Activated naive CD8-positive, alpha-beta T cell treated with anti-CD3 and anti-CD28 coated beads, Interleukin-2, amount 10 ng/mL, durations not matched to agents 7 days and 5 days (primary cell): ENCODE data around the gene TRPM7. TPM values are rescaled to one million over a fixed set of nuclear protein-coding genes. Genes with fewer than 3 reads are reported as not detected.
"Not testable (repeated sequence)": the region's sequence is repeated elsewhere in the genome, so short reads cannot be mapped to it uniquely, and the experiment has no call there.

Experiments used
- ATAC-seq: fragments of 150-1000 bp; cut with Tn5 transposase; one replicate; pipeline ENCODE4 v1.10.0; 2021; ENCODE audit warnings: low read depth, moderate library complexity
- POLR2A ChIA-PET: fragments of 350-600 bp; sonication (Branson Sonifier 250); formaldehyde crosslinking; loops from one replicate; lab custom pipeline; 2021; ENCODE audit warnings: antibody characterized with exemption; lab: Charles Lee
- DNase-seq: peaks from one replicate; pipeline ENCODE4 v3.0.0; 2021
- H3K27ac Mint-ChIP-seq: one replicate; pipeline ENCODE4 v1.8.0; 2022; ENCODE audit warnings: mild to moderate bottlenecking, mixed read lengths
- H3K27me3 Mint-ChIP-seq: one replicate; pipeline ENCODE4 v1.8.0; 2022; ENCODE audit warnings: mild to moderate bottlenecking, moderate library complexity, mixed read lengths
- H3K36me3 Mint-ChIP-seq: one replicate; pipeline ENCODE4 v1.8.0; 2021; ENCODE audit warnings: mild to moderate bottlenecking, mixed read lengths
- H3K4me1 Mint-ChIP-seq: one replicate; pipeline ENCODE4 v1.8.0; 2021; ENCODE audit warnings: mixed read lengths
- H3K4me3 Mint-ChIP-seq: one replicate; pipeline ENCODE4 v1.8.0; 2022; ENCODE audit warnings: mild to moderate bottlenecking, moderate library complexity, mixed read lengths
- H3K9me3 Mint-ChIP-seq: one replicate; pipeline ENCODE4 v1.8.0; 2021; ENCODE audit warnings: mixed read lengths
- total RNA-seq, 2 experiments: library from RNA; stranded (reverse); gene quantifications; one replicate each; pipeline ENCODE4 v1.2.3, GENCODE V29; 2021

The TRPM7 gene
- total RNA-seq, 2 experiments from 2014 or later = 47.0 to 51.5 TPM

DNA sequence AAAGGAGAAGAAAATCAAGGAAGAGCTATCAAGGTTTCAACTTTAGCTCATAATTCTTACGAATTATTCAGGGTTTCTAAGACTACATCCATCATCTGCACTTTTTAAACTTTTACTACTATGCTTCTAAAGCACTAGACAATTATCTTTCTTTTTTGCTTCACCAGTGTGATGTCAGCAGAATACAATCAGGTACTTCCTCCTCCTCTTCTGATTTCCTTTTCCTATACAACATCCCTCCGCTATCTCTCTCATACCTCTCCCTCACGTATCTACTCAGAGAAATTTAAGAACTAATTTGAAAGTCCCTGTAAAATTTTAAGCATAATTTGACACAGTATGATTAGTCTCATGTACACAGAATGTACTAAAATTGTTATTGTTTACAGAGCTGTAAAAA lies 92.8 kb downstream of the TRPM7 start:
- Mint-ChIP-seq H3K36me3 (peaks cover 28% of the 10 kb centered on the region), H3K4me1 (peaks cover 2% of the 10 kb centered on the region), H3K27ac (no peak overlapping the region), H3K27me3 (no peaks in the 10 kb centered on the region), H3K4me3 (no peak overlapping the region), H3K9me3 (no peaks in the 10 kb centered on the region)
- POLR2A ChIA-PET = no interaction called here
- no peak for ATAC-seq
- no peak for DNase-seq

DNA sequence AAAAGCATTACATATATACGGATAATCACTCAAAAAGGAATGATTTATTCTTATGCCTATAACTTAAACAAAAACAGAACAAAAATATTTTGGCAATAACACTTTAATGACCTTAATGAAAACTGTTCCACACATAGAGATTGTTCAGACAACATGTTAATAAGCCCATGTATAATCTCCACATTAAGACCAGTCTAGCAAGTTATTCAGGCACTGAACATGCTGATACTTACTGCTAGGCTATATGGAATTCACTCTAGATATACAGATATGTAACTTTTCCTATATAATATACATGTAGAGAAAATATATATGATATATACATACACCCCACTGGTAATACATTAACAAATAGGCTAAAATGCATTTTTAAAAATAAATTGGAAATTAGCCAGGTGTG lies 96.3 kb downstream of the TRPM7 start:
- POLR2A ChIA-PET = no interaction called here
- Mint-ChIP-seq H3K4me3 (no peak overlapping the region), H3K9me3 (no peaks in the 10 kb centered on the region), H3K27me3 (no peaks in the 10 kb centered on the region), H3K36me3 (peaks cover 30% of the 10 kb centered on the region), H3K4me1 (peaks cover 2% of the 10 kb centered on the region), H3K27ac (no peak overlapping the region)
- no peak for ATAC-seq
- no peak for DNase-seq

DNA sequence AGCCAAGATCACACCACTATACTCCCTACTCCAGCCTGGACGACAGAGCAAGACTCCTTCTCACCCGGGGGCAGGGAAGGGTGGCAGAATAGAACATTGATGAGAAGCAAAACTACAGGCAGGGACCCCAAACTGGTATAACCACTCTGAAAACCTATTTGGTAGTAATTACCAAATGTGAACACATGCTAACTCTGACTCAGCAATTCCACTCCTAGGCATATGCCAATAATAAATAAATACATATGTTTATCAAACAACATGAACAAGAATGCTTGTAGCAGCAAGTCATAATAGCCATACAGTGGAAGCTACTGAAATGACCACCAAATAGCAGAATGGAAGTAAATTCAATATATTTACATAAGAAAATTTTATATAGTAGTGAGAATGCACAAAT lies 109.1 kb downstream of the TRPM7 start:
- Mint-ChIP-seq H3K36me3 (peaks cover 18% of the 10 kb centered on the region), H3K27me3 (no peaks in the 10 kb centered on the region), H3K4me3 (no peak overlapping the region), H3K4me1 (peaks cover 5% of the 10 kb centered on the region), H3K27ac (no peak overlapping the region), H3K9me3 (no peaks in the 10 kb centered on the region)
- ATAC-seq = no peak
- DNase-seq = no peak
- POLR2A ChIA-PET = no interaction called here

DNA sequence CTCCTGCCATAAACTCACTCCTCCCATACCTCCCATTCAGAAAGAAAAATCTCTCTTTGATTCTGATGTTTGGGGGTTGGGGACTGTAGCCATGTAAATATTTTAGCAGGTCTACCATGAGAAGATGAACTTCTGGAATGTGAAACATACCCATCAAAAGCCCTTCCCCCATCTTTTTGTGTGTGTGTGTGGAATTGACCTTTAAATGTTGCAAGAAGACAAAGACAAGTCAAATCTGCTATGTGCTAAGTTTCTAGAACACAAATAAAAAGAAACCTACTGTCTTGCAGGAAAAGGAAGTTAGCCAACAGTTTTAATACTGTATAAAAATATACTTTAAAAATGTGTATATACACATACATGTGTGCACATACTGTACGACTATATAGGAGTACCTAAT lies 110.4 kb downstream of the TRPM7 start:
- H3K4me1 Mint-ChIP-seq = peaks cover 5% of the 10 kb centered on the region
- POLR2A ChIA-PET = no interaction called here
- peaks cover 21% of the 10 kb centered on the region for H3K36me3 Mint-ChIP-seq
- no peaks in the 10 kb centered on the region for H3K9me3 Mint-ChIP-seq
- H3K27me3 Mint-ChIP-seq = no peaks in the 10 kb centered on the region
- DNase-seq (no peak), ATAC-seq (no peak)
- H3K4me3 Mint-ChIP-seq = no peak overlapping the region
- no peak overlapping the region for H3K27ac Mint-ChIP-seq

DNA sequence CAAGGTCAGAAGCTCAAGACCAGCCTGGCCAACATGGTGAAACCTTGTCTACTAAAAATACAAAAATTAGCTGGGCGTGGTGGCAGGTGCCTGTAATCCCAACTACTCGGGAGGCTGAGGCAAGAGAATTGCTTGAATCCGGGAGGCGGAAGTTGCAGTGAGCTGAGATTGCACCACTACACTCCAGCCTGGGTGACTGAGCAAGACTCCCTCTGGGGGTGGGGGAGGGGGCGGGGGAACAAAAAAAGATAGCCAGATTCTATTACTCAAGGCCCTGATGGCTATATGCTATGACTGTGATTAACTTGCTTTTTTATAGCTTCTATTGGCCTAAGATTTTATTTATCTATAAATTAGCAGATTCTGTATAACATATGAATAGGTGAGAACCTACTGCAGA lies 112.8 kb downstream of the TRPM7 start:
- DNase-seq, ATAC-seq, POLR2A ChIA-PET, H3K4me1 Mint-ChIP-seq, H3K27ac Mint-ChIP-seq, H3K4me3 Mint-ChIP-seq, H3K27me3 Mint-ChIP-seq, H3K9me3 Mint-ChIP-seq: not testable (repeated sequence)
- peaks cover 28% of the 10 kb centered on the region for H3K36me3 Mint-ChIP-seq

DNA sequence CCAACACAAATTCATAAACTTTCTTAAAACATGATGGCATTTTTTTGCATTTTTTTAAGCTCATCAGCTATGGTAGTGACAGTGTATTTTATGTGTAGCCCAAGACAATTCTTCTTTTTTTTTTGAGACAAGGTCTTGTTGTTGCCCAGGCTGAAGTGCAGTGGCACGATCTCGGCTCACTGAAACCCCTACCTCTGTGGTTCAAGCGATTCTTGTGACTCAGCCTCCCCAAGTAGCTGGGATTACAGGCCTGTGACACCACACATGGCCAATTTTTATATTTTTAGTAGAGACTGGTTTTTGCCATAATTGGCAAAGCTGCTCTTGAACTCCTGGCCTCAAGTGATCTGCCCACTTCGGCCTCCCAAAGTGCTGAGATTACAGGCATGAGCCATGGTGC lies 122.8 kb downstream of the TRPM7 start:
- POLR2A ChIA-PET = no interaction called here
- no peak overlapping the region for H3K27ac Mint-ChIP-seq
- H3K4me3 Mint-ChIP-seq = no peak overlapping the region
- no peaks in the 10 kb centered on the region for H3K9me3 Mint-ChIP-seq
- no peak for DNase-seq
- no peak for ATAC-seq
- H3K36me3 Mint-ChIP-seq = peaks cover 26% of the 10 kb centered on the region
- peaks cover 13% of the 10 kb centered on the region for H3K4me1 Mint-ChIP-seq
- no peaks in the 10 kb centered on the region for H3K27me3 Mint-ChIP-seq

DNA sequence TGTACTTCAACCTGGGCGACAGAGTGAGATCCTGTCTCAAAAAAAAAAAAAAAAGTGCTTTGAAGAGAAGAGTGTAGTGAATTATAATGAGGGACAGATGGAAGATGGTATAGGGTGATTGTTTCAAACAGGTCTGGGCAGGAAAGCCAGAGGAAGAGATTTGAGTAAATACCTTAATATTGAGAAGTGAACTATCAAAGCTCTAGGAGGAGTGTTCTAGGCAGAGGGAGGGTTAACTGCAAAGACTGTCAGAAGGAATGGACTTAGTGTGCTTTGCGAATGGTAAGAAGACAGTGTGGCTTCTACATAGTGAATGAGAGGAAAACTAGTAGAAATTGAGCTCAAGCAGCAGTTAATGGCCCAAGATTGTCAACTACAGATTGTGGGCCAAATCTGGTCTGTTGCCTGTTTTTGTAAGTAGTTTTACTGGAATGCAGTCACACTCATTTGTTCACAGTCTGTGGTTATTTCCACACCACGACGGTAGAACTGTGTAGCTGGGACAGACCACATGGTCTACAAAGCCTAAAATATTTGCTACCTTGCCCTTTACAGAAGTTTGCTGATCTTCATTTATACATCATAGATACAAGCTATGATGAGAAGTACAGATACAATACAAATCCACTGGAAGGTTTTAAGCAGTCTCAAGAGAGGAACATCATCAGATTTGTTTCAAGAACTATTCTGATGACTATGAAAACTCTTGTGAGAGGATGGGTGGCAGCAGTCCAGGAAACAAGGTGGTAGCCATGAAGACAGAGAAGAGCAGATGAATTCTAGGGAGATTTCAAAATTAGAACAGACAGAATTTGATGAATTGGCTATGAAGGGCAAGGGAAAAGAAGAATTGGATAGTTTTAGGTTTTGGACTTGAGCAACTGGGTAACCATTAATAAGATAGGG lies 123.6 kb downstream of the TRPM7 start:
- DNase-seq (no peak), ATAC-seq (peak; percentile 67)
- Mint-ChIP-seq H3K27me3 (no peaks in the 10 kb centered on the region), H3K9me3 (no peaks in the 10 kb centered on the region), H3K27ac (peak overlapping the region; percentile 68), H3K4me3 (peak overlapping the region; percentile 7), H3K36me3 (peaks cover 26% of the 10 kb centered on the region), H3K4me1 (peaks cover 13% of the 10 kb centered on the region)
- POLR2A ChIA-PET = interaction anchor here (0.7 to 1.0 kb wide), 3 partner anchors 20 to 346 kb away, joined by 3 read pairs; no protein-coding TSS in a partner anchor

DNA sequence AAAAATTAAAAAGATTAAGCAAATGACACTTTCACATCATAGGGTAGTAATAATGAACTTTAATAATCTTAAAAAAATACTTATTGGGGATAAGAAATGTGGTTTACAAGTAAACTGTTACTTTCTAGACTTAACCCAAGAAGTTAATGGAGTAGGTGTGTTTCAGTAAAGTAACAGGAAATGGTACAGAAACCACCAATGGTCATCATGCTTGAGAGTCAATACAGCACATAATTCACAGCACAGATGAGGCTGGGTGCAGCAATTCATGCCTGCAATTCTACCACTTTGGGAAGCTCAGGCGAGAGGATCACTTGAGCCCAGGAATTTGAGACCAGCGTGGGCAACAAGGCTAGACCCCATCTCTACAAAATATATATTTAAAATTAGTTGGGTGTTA lies 128.6 kb downstream of the TRPM7 start:
- no peak overlapping the region for H3K27ac Mint-ChIP-seq
- ATAC-seq (peak; percentile 42), DNase-seq (no peak)
- H3K27me3 Mint-ChIP-seq = no peaks in the 10 kb centered on the region
- peaks cover 22% of the 10 kb centered on the region for H3K4me1 Mint-ChIP-seq
- no peak overlapping the region for H3K4me3 Mint-ChIP-seq
- POLR2A ChIA-PET = interaction anchor here (0.6 kb wide), 1 partner anchor 295 kb away, joined by 3 read pairs; no protein-coding TSS in a partner anchor
- no peaks in the 10 kb centered on the region for H3K9me3 Mint-ChIP-seq
- H3K36me3 Mint-ChIP-seq = peaks cover 34% of the 10 kb centered on the region

DNA sequence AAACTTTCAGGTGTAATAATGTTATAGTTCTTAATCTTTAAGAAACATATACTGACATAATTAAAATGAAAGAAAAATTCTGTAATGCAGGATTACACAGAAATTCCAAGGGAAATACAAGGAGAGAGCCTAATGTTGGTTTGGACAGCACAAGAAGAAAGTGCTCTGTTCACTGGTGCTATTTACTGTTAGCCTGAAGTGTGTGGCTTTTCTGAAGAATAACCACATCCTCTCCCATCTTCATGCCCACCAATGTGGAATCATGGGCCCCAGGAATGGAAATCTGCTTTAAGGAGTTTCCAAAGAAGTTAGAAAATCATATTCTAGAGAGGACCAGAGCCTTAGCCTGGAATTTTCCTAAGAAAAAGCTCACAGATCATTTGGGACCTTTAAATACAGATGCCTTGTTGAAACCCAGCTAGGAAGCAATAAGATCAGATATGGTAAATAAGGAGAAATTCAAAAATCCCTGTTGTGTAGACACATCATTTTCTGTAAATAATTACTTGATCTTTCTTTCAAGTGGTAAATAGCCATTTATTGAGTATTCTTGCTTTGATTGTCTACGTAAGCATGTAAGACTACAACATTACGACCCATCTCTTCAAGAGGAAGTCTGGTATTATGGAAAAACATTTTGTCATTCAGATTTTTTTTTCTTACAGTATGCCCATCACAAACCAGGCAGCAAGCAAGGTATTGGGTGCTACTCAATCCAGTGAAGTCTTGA lies 129.8 kb downstream of the TRPM7 start:
- Mint-ChIP-seq H3K4me3 (peak overlapping the region; percentile 25), H3K4me1 (peaks cover 15% of the 10 kb centered on the region), H3K27me3 (no peaks in the 10 kb centered on the region), H3K9me3 (no peaks in the 10 kb centered on the region), H3K36me3 (peaks cover 26% of the 10 kb centered on the region), H3K27ac (peak overlapping the region; percentile 21)
- DNase-seq = no peak
- POLR2A ChIA-PET = no interaction called here
- no peak for ATAC-seq

DNA sequence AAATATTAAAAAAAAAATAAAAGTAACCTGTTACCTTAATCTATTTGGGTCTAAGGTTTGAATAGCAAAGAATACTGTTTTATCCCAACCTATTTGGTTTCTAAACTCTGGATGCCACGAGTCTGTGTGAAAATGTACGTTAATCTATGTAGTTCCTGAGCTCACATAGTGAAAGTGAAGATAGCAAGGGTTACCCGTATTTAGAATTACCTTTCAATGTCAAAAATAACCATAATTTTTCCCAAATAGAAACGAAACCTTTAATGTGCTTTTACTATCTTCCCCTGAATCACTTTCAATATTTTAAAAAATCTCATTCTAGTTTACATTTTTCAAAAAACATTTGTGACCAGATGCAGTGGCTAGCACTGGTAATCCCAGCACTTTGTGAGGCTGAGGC lies 134.4 kb downstream of the TRPM7 start:
- Mint-ChIP-seq H3K36me3 (peaks cover 15% of the 10 kb centered on the region), H3K4me1 (peaks cover 11% of the 10 kb centered on the region), H3K27me3 (peaks cover 2% of the 10 kb centered on the region), H3K4me3 (no peak overlapping the region), H3K9me3 (no peaks in the 10 kb centered on the region), H3K27ac (no peak overlapping the region)
- no peak for ATAC-seq
- DNase-seq = no peak
- POLR2A ChIA-PET = no interaction called here

DNA sequence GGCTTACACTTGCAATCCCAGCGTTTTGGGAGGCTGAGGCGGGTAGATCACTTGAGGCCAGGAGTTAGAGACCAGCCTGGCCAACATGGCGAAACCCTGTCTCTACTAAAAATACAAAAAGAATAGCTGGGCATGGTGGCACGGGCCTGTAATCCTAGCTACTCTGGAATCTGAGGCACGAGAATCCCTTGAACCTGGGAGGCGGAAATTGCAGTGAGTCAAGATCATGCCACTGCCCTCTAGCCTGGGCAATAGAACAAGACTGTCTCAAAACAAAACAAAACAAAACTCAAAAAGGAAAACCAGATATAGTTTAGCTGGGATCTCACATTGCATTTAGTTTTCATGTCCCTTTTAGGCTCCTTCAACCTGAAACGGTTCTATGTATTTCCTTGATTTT lies 137.3 kb downstream of the TRPM7 start:
- H3K27ac Mint-ChIP-seq = no peak overlapping the region
- peaks cover 4% of the 10 kb centered on the region for H3K36me3 Mint-ChIP-seq
- DNase-seq = no peak
- H3K9me3 Mint-ChIP-seq = no peaks in the 10 kb centered on the region
- no peak overlapping the region for H3K4me3 Mint-ChIP-seq
- POLR2A ChIA-PET = no interaction called here
- no peak for ATAC-seq
- H3K27me3 Mint-ChIP-seq = peaks cover 2% of the 10 kb centered on the region
- no peaks in the 10 kb centered on the region for H3K4me1 Mint-ChIP-seq

DNA sequence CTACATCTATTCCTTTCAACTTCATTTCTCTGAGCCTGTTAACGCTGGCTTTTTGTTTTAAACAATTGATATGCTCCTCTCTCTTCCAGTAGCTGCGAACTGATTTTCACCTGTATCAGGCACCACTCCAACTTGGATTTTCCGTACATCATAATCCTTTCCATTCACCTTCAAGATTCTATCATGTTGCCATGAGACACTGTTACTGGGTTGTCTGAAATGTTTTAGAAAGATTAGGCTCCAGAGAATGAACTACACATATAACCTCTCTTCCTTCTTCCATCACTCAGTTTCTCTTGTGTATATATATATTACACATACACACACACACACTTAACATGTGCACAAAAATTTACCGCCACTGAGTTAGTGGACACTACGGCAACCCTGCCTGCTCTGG lies 140.0 kb downstream of the TRPM7 start, which contains the start of gene USP50:
Gene USP50, minus strand, starts transcription at position 101 of the 400 bp plus-strand sequence. CDS start 141 bp downstream, outside the sequence.
- Mint-ChIP-seq H3K27me3 (peaks cover 2% of the 10 kb centered on the region), H3K4me1 (no peaks in the 10 kb centered on the region)
- ATAC-seq = no peak

DNA sequence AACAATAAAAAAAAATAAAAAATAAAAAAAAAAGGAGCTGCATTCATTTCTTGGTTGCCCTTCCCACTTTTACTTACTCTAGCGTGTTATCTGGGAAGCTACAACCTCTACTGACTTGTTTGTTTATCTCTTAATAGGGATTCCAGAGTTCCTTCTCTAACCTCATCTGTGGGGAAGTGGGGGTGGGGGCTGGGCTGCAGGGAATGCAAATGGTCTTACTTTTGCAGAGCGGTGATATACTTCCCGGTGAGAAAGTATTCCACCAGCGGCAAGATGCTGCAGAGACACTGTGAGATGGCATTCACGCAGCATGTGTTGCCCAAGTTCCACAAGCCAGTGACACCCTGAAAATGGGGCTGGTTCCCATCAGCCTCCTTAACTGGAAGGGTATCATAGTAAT lies 142.2 kb downstream of the TRPM7 start:
- Mint-ChIP-seq H3K27ac (no peak overlapping the region), H3K9me3 (no peaks in the 10 kb centered on the region), H3K4me1 (no peaks in the 10 kb centered on the region), H3K27me3 (peaks cover 6% of the 10 kb centered on the region), H3K4me3 (no peak overlapping the region), H3K36me3 (no peaks in the 10 kb centered on the region)
- DNase-seq (no peak), ATAC-seq (no peak)
- POLR2A ChIA-PET = no interaction called here

More for the DNA sequence above, 140.0 kb downstream of the TRPM7 start, which contains the start of gene USP50:
- POLR2A ChIA-PET = no interaction called here
- Mint-ChIP-seq H3K9me3 (no peaks in the 10 kb centered on the region), H3K36me3 (no peaks in the 10 kb centered on the region), H3K27ac (no peak within 1 kb of the TSS), H3K4me3 (no peak within 1 kb of the TSS)
- no peak for DNase-seq
